Peyer's patch (tissue), 4 donors: Measurements from ENCODE around the gene CCDC92B. TPM values are rescaled to one million over a fixed set of nuclear protein-coding genes. Genes with fewer than 3 reads are reported as not detected.
"Not testable (repeated sequence)": the region's sequence is repeated elsewhere in the genome, so short reads cannot be mapped to it uniquely, and the experiment has no call there.

Source experiments
- DNase-seq, 3 donors: peaks; one replicate each; pipeline ENCODE4 v3.0.0-alpha.2; 2017 to 2019
- H3K27ac ChIP-seq, 4 donors: fragments of 200-600 bp; sonication (generic); one replicate each; pipeline ENCODE4 v1.5.1; 2016 to 2019
- H3K27me3 ChIP-seq, 2 donors: fragments of 200-600 bp; sonication (generic); one replicate each; pipeline ENCODE4 v1.5.1; 2019
- H3K36me3 ChIP-seq, 3 donors: fragments of 200-600 bp; sonication (generic); one replicate each; pipeline ENCODE4 v1.5.1; 2016 to 2019
- H3K4me1 ChIP-seq, 4 donors: fragments of 200-600 bp; sonication (generic); one replicate each; pipeline ENCODE4 v1.5.1; 2016 to 2019
- H3K4me3 ChIP-seq, 4 donors: fragments of 200-600 bp; sonication (generic); 1 replicate in 3 of 4; 2 replicates in 1 of 4; pipeline ENCODE4 v1.5.1; 2016 to 2019; ENCODE audit warnings: mild to moderate bottlenecking in 1 of 4
- H3K9me3 ChIP-seq, 4 donors: fragments of 200-600 bp; sonication (generic); one replicate each; pipeline ENCODE4 v1.5.1; 2016 to 2019; ENCODE audit warnings: mild to moderate bottlenecking in 1 of 4
- CTCF ChIP-seq, 6 experiments: fragments of 450-650 bp in 4 of 6; fragments of 200-600 bp in 2 of 6; sonication (generic) in 1 of 6; IDR thresholded peaks; one replicate each; pipeline ENCODE4 v1.5.1; 2017 to 2019; ENCODE audit warnings: antibody characterized with exemption in 6 of 6, mild to moderate bottlenecking in 3 of 6, moderate library complexity in 1 of 6
- POLR2A ChIP-seq, 2 donors: fragments of 450-650 bp; IDR thresholded peaks; one replicate each; pipeline ENCODE4 v1.5.1; 2017; ENCODE audit warnings: antibody characterized with exemption in 2 of 2, mild to moderate bottlenecking in 2 of 2, moderate library complexity in 2 of 2
- small RNA-seq, 2 donors: library from RNA; depleted of rRNA; stranded (forward); fragments of <200 nt; gene quantifications; one replicate each; pipeline ENCODE3, GENCODE V24; 2016
- total RNA-seq, 4 donors: library from RNA; depleted of rRNA; stranded (reverse); fragments of >200 nt; gene quantifications; one replicate each; pipeline ENCODE4 v1.1.0, GENCODE V29; 2016

Gene CCDC92B
- total RNA-seq, 4 donors from 2014 or later, result 1.5 to 1.6 TPM; not detected in 2

GRCh38 chr17:2681650-2682049, 67.8 kb downstream of the CCDC92B start:
- peaks cover 0 to 70% (median 0%) of the 10 kb centered on the region in 3 donors for H3K36me3 ChIP-seq
- no peaks in the 10 kb centered on the region for H3K4me1 ChIP-seq
- H3K27ac ChIP-seq, result no peak overlapping the region
- no peaks in the 10 kb centered on the region for H3K27me3 ChIP-seq
- no peak overlapping the region for H3K4me3 ChIP-seq
- TF ChIP-seq POLR2A (IDR thresholded peaks at IDR 0.05), result no peak
- no peak for TF ChIP-seq CTCF (IDR thresholded peaks at IDR 0.05)
- no peaks in the 10 kb centered on the region for H3K9me3 ChIP-seq
- no peak for DNase-seq

GRCh38 chr17:2680961-2681360, 68.5 kb downstream of the CCDC92B start:
- H3K4me3 ChIP-seq, result no peak overlapping the region
- TF ChIP-seq POLR2A (IDR thresholded peaks at IDR 0.05) (no peak), CTCF (IDR thresholded peaks at IDR 0.05) (no peak)
- H3K36me3 ChIP-seq, result peaks cover 0 to 77% (median 0%) of the 10 kb centered on the region in 3 donors
- DNase-seq, result no peak
- no peak overlapping the region for H3K27ac ChIP-seq
- no peaks in the 10 kb centered on the region for H3K27me3 ChIP-seq
- no peaks in the 10 kb centered on the region for H3K9me3 ChIP-seq
- H3K4me1 ChIP-seq, result no peaks in the 10 kb centered on the region

GRCh38 chr17:2679247-2679646, 70.2 kb downstream of the CCDC92B start:
- not testable (repeated sequence) for H3K4me1 ChIP-seq, H3K27me3 ChIP-seq, H3K9me3 ChIP-seq, H3K4me3 ChIP-seq, H3K27ac ChIP-seq, DNase-seq
- peaks cover 0 to 87% (median 0%) of the 10 kb centered on the region in 3 donors for H3K36me3 ChIP-seq

Small RNA genes lying within 50 kb of the gene (small RNA-seq; reads per million reads assigned to genes)
- gene MIR1253 (0 reads per million in 2 donors), gene MIR6776 (0 reads per million in 2 donors), gene RN7SL608P (0 reads per million in 2 donors), gene hsa-mir-1253 (0 reads per million in 2 donors)

Other genes with a start within 250 kb of the CCDC92B start
- gene METTL16, start 237.8 kb downstream of the CCDC92B start, total RNA-seq, result 10 to 100 TPM; 24.0 to 29.7 (median 27.9) TPM
- gene PAFAH1B1, start 156.0 kb downstream of the CCDC92B start, total RNA-seq, result 100 to 1,000 TPM; 131 to 281 (median 141) TPM
- 100 to 1,000 TPM; 127 to 323 (median 225) TPM for gene CLUH, start 37.9 kb downstream of the CCDC92B start, total RNA-seq
- gene RAP1GAP2, start 46.8 kb upstream of the CCDC92B start, total RNA-seq, result 10 to 100 TPM; 30.6 to 60.2 (median 41.9) TPM